ENCODE measurements around the gene ZCRB1.

DNA sequence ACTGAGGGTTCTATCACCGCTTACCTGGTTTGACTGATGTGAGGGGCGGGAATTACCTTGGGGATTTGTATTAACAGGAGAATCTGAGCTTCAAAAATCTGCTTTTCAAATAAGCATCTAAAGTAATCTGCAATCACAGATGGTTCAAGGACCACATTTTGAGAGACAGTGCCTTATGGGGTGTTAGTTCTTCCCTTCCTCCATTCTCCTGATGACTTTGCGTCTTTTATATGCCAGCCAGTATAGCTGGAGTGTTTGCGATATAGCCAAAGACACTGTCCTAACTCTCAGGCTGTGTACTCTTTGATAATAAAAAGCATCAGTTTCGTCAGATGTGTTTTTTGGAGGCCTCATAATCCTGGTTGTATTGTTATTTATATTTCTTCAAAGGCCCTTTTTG, 39.6 kb upstream of the ZCRB1 start:
- no peak for TF ChIP-seq EZH2 (IDR thresholded peaks at IDR 0.05; ENCODE audit: low read length, unreplicated experiment)
- TF ChIP-seq, protein P1, sequence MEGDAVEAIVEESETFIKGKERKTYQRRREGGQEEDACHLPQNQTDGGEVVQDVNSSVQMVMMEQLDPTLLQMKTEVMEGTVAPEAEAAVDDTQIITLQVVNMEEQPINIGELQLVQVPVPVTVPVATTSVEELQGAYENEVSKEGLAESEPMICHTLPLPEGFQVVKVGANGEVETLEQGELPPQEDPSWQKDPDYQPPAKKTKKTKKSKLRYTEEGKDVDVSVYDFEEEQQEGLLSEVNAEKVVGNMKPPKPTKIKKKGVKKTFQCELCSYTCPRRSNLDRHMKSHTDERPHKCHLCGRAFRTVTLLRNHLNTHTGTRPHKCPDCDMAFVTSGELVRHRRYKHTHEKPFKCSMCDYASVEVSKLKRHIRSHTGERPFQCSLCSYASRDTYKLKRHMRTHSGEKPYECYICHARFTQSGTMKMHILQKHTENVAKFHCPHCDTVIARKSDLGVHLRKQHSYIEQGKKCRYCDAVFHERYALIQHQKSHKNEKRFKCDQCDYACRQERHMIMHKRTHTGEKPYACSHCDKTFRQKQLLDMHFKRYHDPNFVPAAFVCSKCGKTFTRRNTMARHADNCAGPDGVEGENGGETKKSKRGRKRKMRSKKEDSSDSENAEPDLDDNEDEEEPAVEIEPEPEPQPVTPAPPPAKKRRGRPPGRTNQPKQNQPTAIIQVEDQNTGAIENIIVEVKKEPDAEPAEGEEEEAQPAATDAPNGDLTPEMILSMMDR (conservative IDR thresholded peaks at IDR 0.05; ENCODE audit: low read depth, low read length) = no peak
- TF ChIP-seq EZH2phosphoT487 (IDR thresholded peaks at IDR 0.05; ENCODE audit: borderline replicate concordance, low read length) = no peak
